Middle frontal gyrus (tissue), 1 donor: Measurements from ENCODE around the gene IPO9.
"Not testable (repeated sequence)": the region's sequence is repeated elsewhere in the genome, so short reads cannot be mapped to it uniquely, and the experiment has no call there.

ENCODE experiments used
- DNase-seq: peaks from one replicate; pipeline ENCODE4 v3.0.0-alpha.2; 2015; ENCODE audit warnings: low spot score; ENCODE audit errors: extremely low spot score

The IPO9 gene

DNA sequence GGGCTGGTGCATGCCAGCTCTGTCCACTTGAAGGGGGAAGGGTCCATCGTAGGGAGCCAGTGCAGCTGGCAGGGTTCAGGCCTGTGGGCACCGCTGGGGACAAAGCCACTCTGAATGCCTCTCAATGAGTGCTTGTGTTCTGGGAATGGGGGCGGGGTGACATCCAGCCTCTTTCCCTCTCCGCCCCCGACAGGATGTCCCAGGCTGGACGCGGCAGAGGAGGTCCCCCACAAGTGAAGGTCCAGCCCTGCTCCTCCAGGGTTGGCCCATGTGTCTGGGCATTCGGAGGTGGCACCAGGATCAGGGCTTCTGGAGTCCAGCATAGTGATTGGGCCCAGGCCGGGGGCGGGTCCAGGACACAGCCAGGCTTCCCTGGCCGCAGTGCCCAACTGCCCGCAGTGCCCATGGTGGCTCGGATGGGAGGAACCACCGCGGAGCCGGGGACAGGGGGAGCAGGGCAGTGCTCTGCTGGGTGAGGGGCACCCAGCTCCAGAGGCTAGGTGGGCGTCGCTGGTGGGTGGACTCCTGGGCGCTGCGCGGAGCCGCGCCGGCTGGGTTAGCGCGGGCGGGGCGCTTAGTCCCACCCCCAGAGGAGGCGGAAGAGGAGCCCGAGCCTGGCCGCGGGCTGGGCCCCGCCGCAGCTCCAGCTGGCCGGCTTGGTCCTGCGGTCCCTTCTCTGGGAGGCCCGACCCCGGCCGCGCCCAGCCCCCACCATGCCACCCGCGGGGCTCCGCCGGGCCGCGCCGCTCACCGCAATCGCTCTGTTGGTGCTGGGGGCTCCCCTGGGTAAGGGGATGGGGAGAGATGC is 59.5 kb downstream of the IPO9 start, which contains the start of gene SHISA4:
SHISA4 (plus strand) TSS at position 617 of the 808 bp plus-strand sequence; CDS start at position 714, 97 bp downstream.
- peak; percentile 81 for DNase-seq

DNA sequence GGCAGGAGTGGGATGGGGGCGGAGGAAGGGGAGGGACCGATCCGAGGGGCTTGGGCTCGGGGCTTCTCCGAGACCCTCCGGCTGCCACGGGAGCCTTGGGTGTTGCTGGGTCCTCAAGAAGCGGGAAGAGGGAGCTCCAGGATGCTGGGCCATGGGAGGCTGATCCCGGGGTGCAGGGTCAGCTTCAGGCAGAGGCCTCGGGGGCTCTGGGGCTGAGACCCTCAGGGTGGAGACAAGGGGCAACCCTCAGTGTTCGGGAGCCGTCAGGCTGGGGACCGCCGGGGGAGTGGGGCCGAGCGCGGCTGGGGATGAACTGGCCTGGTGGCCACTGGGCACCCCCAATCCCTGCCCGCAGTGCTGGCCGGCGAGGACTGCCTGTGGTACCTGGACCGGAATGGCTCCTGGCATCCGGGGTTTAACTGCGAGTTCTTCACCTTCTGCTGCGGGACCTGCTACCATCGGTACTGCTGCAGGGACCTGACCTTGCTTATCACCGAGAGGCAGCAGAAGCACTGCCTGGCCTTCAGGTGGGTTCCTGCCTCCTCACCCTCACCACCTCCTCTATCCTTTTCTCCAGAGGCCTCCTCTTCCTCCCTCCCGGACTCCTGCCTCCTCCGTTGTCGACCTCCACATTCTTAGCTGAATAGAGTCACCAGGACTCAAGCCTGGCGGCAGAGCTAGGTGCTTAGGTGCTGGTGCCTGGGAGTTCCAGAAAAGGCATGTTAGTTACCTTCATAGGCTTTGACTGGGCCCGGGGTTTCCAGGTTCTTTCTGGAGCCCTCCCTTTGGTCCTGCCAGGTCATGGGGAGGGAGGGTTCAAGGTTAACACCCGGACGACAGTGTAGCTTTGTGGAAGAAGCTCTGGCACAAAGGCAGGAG is 60.4 kb downstream of the IPO9 start:
- DNase-seq = no peak

GRCh38 chr1:201890223-201890622 is 61.3 kb downstream of the IPO9 start:
- DNase-seq = no peak

GRCh38 chr1:201890806-201891450 is 62.0 kb downstream of the IPO9 start:
- no peak for DNase-seq

DNA sequence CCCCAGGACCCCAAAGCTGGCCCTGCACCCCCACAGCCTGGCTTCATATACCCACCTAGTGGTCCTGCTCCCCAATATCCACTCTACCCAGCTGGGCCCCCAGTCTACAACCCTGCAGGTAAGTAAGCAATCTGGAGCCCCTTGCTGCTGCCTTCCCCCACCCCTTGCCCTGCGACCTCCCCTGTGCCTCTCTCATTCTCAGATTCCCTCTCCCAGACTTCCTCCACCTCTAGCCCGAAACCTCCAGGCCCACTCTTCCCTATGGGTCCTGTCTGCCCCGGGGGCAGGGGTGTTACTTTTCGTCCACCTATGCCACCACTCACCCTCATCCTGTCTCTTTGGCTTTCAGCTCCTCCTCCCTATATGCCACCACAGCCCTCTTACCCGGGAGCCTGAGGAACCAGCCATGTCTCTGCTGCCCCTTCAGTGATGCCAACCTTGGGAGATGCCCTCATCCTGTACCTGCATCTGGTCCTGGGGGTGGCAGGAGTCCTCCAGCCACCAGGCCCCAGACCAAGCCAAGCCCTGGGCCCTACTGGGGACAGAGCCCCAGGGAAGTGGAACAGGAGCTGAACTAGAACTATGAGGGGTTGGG is 62.6 kb downstream of the IPO9 start:
- no peak for DNase-seq

- DNase-seq = no peak
Observed at GRCh38 chr1:201892211-201892610, 63.3 kb downstream of the IPO9 start.

GRCh38 chr1:201893431-201893830 is 64.5 kb downstream of the IPO9 start:
- DNase-seq = no peak

- DNase-seq = no peak
Observed at GRCh38 chr1:201894343-201895119, 65.6 kb downstream of the IPO9 start.

GRCh38 chr1:201895120-201895665 is 66.2 kb downstream of the IPO9 start:
- DNase-seq = no peak

GRCh38 chr1:201895913-201896807 is 67.2 kb downstream of the IPO9 start:
- DNase-seq = peak; percentile 56

- no peak for DNase-seq
Observed at GRCh38 chr1:201896951-201897391, 68.0 kb downstream of the IPO9 start.

DNA sequence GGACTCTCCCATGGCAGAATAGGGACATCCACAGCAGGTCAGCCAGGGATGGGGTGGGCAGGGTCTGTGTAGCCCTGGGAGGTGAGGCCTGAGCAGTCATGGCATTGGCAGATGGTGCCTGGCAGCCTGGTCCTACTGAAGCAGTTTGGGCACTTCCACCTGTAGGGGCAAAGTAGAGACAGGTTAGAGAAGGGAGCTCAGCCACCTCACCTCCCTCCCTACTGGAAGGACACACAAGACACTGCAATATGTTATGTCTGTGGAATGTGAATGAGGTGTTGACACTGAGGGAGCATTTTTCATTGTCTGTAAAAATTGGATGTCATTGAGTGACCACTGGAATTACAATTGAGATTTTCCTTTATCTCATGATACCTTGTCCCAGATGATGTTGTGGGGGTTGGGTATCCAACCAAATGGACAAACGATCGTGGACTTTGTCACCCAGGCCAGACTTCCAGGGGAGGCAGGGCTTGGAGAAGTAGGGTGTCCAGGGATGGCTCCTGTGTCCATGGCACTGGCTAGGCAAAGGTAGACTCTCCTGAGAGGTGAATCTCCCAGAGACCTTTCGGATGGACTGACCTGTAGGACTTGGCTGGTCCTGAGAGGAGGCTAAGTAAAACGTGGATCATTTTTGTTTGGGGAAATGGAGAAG is 69.4 kb downstream of the IPO9 start:
- no peak for DNase-seq

DNA sequence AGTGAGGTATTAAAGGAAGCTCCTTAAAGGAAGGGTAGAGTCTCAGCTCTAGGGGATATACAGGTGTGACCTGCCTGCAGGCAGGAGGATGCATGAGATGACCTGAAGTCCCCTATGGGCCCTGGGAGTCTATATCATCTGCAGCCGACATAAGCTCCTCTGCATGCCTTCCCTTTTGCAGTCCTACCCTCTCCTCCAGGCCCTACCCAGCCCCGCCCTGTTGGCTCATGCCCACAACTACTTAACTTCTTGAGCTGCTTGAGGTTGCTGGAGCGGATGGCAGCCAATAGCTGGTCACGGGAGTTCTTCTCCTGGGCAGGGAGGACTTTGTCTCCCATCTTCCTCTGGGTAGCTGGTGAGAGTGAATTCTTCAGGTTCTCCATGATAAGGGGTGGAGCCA is 70.0 kb downstream of the IPO9 start:
- DNase-seq = no peak

DNA sequence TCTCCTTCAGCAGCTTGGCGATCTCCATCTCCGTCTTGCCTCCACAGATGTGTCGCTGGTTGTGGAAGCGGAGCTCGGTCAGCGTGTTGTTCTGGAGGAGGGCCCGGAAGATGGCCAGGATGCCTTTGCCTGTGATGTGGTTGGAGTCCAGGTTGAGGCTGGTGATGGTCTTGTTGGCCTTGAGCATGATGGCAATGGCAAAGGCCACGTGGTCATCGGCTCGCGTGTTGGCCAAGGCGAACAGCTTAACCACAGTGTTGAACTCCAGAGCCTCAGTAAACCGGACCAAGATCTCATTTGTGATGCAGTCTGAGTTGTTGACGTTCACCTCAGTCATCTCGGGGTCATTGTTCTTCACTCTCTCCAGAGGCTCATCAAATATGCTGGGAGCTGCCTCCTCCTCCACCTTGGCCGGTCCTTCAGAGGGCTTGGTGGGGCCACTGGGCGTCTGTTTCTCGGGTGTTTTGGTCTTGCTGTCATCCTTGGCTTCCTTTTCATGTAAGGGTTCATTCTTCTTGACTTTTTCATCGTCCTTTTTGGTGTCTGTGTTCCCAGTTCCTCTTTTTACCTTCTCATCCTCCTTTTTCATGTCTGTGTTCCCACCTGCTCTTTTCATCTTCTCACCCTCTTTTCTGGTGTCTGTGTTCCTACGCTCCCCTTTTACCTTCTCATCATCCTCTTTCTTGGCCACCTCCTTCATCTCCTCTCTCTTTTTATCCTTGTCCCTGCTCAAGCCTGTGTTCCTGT is 70.9 kb downstream of the IPO9 start:
- no peak for DNase-seq

DNA sequence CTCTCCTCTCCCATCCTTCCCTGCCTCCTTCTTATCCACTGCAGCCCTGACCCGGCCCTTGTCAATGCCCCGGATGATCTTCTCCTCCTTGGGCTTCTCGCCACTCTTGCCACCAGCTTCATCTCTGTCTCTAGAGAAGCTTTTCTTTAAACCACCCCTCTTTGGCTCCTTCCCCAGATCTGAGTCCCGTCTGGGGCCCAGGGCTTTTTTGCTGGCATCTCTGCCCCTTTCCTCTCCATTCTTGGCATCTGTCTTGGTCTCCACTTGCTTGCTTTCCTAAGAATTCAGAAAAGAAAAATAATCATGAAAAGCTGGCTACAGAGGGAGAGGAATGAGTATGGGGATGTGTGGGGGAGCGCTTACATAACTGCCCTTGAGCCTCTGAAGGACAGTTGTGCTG is 71.5 kb downstream of the IPO9 start:
- DNase-seq = no peak

DNA sequence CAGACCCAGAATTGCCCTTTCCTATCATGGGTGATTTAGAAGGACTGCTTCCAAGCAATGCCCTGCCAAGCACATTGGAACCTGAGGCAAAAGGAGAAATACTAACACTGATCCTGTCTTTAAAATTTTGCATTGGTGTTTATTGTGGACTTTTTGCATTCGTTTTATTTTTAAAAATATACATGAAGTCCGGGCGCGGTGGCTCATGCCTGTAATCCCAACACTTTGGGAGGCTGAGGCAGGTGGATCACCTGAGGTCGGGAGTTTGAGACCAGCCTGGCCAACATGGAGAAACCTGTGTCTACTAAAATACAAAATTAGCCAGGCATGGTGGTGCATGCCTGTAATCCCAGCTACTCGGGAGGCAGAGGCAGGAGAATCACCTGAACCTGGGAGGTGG is 72.1 kb downstream of the IPO9 start:
- DNase-seq = not testable (repeated sequence)

DNA sequence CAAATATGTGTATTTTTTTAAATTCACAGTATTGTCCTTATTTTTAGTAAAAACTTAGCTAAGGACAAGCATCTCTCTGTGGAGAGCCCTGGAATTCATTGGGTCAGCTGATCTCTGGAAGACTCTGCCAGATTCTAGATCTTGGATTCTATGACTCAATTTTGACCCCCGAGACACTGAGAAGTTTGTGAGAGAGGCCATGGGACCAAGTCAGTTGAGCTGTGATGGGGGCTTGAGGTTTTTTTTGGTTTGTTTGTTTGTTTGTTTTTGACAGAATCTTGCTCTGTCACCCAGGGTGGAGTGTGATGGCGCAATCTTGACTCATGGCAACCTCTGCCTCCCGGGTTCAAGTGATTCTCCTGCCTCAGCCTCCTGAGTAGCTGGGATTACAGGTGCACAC is 73.2 kb downstream of the IPO9 start:
- no peak for DNase-seq

DNA sequence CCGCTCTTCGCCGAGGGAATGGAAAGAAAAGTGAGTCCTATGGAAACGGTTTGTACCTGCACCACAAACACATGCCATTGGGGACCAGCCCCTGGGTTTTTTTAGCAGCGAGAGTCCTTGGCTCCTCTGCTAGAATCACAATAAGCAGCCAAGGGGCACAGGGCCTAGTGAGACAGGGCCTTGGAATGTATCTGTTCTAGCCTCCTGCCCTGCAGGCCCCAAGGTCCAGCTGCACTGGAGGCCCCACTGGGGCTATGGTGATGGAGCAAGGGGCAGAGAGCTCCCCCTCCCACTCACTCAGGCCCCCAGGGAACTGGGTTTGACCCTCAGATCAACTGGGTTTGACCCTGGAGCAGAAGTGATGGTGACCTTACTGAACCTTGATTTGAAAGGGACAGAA is 74.2 kb downstream of the IPO9 start:
- DNase-seq = no peak
